AG09309 (cell line): ENCODE results near the gene CTNNBL1.

Experiments
- DNase-seq: peaks from one replicate; pipeline ENCODE4 v3.0.0-alpha.2; 2010; ENCODE audit warnings: low read depth
- H3K4me3 ChIP-seq: 2 replicates; pipeline ENCODE4 v1.5.1; 2011; ENCODE audit warnings: mild to moderate bottlenecking, low read depth, low read length, moderate library complexity; ENCODE audit not compliant: control insufficient read depth
- CTCF ChIP-seq: IDR thresholded peaks from 2 replicates; pipeline ENCODE4 v1.5.1; 2011; ENCODE audit warnings: mild to moderate bottlenecking, low read depth, low read length, inconsistent platforms; ENCODE audit not compliant: insufficient read depth, control insufficient read depth; ENCODE audit errors: missing control alignments

Gene CTNNBL1

GRCh38 chr20:37798312-37798711 is 104.5 kb downstream of the CTNNBL1 start:
- no peak for TF ChIP-seq CTCF
- DNase-seq = no peak
- no peak overlapping the region for H3K4me3 ChIP-seq

- no peak for DNase-seq
- no peak for TF ChIP-seq CTCF
Measured at GRCh38 chr20:37800618-37801017, 106.8 kb downstream of the CTNNBL1 start.

GRCh38 chr20:37801921-37802320 is 108.1 kb downstream of the CTNNBL1 start:
- no peak for TF ChIP-seq CTCF
- H3K4me3 ChIP-seq = no peak overlapping the region
- no peak for DNase-seq

More at GRCh38 chr20:37800618-37801017, 106.8 kb downstream of the CTNNBL1 start:
- no peak overlapping the region for H3K4me3 ChIP-seq

- no peak for TF ChIP-seq CTCF
- no peak for DNase-seq
- H3K4me3 ChIP-seq = no peak overlapping the region
Measured at GRCh38 chr20:37803438-37804307, 109.8 kb downstream of the CTNNBL1 start.

GRCh38 chr20:37804584-37805566 is 111.0 kb downstream of the CTNNBL1 start:
- no peak overlapping the region for H3K4me3 ChIP-seq
- no peak for TF ChIP-seq CTCF
- no peak for DNase-seq

- TF ChIP-seq CTCF = no peak
- H3K4me3 ChIP-seq = no peak overlapping the region
- DNase-seq = no peak
Measured at GRCh38 chr20:37807471-37808232, 113.8 kb downstream of the CTNNBL1 start.
